Testis (tissue), 3 donors: ENCODE measurements around the gene DYNC2LI1. TPM values are rescaled to one million over a fixed set of nuclear protein-coding genes. Genes with fewer than 3 reads are reported as not detected.

Source experiments
- DNase-seq: peaks from one replicate; pipeline ENCODE4 v3.0.0-alpha.2; 2019
- H3K27ac ChIP-seq, 2 donors: fragments of 200-600 bp; sonication (generic); one replicate each; pipeline ENCODE4 v1.5.1; 2019
- H3K27me3 ChIP-seq: fragments of 200-600 bp; sonication (generic); one replicate; pipeline ENCODE4 v1.5.1; 2019
- H3K36me3 ChIP-seq: fragments of 200-600 bp; sonication (generic); one replicate; pipeline ENCODE4 v1.5.1; 2017; ENCODE audit warnings: low read depth; ENCODE audit errors: missing control alignments
- H3K4me1 ChIP-seq: fragments of 200-600 bp; sonication (generic); one replicate; pipeline ENCODE4 v1.5.1; 2019
- H3K4me3 ChIP-seq, 2 donors: fragments of 200-600 bp; sonication (generic); one replicate each; pipeline ENCODE4 v1.5.1; 2017 to 2019
- H3K9me3 ChIP-seq: fragments of 200-600 bp; sonication (generic); one replicate; pipeline ENCODE4 v1.5.1; 2017
- POLR2A ChIP-seq: fragments of 450-650 bp; IDR thresholded peaks from one replicate; pipeline ENCODE4 v1.6.1; 2017; ENCODE audit warnings: antibody characterized with exemption, mild to moderate bottlenecking, moderate library complexity
- WGBS, 2 donors: methylation state at CpG; one replicate each; pipeline ENCODE4 v1.1.5; 2018; 5-methylcytosine and 5-hydroxymethylcytosine counted together
- intact Hi-C: fragments of 100-400 bp; cut with DNase I; formaldehyde crosslinking; loops from one replicate; pipeline ENCODE4 v1.15.1; 2023; ENCODE audit warnings: low total_unique reads
- polyA plus RNA-seq: library from polyadenylated mRNA; stranded (reverse); fragments of 350-450 nt; fragmentation: Illumina TruSeq; extraction: RNeasy Lipid Tissue Mini Kit (QIAGEN cat#74804); gene quantifications from one replicate; pipeline ENCODE4 v1.2.3, GENCODE V29; 2014; ENCODE audit warnings: low read depth, low replicate concordance; ENCODE audit not compliant: insufficient read depth
- total RNA-seq, 2 donors: library from RNA; depleted of rRNA; stranded (reverse); fragments of >200 nt; gene quantifications; one replicate each; pipeline ENCODE4 v1.2.3, GENCODE V29; 2016
- TF ChIP-seq, protein P1 (sequence below), 3 experiments: fragments of 450-650 bp in 2 of 3; fragments of 200-600 bp in 1 of 3; sonication (generic) in 1 of 3; IDR thresholded peaks; one replicate each; pipeline ENCODE4 v1.5.1; 2016 to 2019; ENCODE audit warnings: antibody characterized with exemption in 3 of 3, mild to moderate bottlenecking in 2 of 3, moderate library complexity in 1 of 3

The DYNC2LI1 gene
- total and polyA plus RNA-seq, 3 donors from 2014 or later, result 48.8 to 66.8 (median 60.4) TPM

- no peak for DNase-seq
- Histone ChIP-seq H3K36me3 (no peaks in the 10 kb centered on the region), H3K4me1 (no peaks in the 10 kb centered on the region), H3K27ac (no peak overlapping the region), H3K27me3 (no peaks in the 10 kb centered on the region), H3K4me3 (no peak overlapping the region), H3K9me3 (no peaks in the 10 kb centered on the region)
- intact Hi-C loops, result no loop called here
- no peak for TF ChIP-seq POLR2A
- TF ChIP-seq, protein P1, sequence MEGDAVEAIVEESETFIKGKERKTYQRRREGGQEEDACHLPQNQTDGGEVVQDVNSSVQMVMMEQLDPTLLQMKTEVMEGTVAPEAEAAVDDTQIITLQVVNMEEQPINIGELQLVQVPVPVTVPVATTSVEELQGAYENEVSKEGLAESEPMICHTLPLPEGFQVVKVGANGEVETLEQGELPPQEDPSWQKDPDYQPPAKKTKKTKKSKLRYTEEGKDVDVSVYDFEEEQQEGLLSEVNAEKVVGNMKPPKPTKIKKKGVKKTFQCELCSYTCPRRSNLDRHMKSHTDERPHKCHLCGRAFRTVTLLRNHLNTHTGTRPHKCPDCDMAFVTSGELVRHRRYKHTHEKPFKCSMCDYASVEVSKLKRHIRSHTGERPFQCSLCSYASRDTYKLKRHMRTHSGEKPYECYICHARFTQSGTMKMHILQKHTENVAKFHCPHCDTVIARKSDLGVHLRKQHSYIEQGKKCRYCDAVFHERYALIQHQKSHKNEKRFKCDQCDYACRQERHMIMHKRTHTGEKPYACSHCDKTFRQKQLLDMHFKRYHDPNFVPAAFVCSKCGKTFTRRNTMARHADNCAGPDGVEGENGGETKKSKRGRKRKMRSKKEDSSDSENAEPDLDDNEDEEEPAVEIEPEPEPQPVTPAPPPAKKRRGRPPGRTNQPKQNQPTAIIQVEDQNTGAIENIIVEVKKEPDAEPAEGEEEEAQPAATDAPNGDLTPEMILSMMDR (IDR thresholded peaks at IDR 0.05), result no peak
- WGBS, 2 donors, result 56 to 68% methylated on average over 2 of the region's 2 CpGs
Measured at GRCh38 chr2:43812947-43813346, 39.1 kb downstream of the DYNC2LI1 start.

DNA sequence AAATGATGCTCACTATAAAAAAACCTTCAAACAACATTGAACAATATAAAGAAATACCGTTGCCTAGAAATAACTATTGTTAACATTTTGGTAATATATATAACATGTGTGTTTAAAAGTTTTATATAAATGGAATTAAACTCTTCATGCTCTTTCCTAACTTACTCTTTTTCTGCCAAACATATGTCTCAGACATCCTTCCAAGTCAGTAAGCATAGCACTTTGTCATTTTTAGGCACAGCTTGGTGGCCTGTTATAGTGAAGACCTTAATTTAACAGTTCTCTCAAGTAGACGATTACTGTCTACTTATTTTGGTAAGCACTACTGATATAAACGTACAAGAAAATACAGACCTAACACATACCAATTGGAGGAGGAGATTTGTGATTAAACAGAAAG is 40.9 kb downstream of the DYNC2LI1 start:
- intact Hi-C loops, result no loop called here
- no peak for DNase-seq
- Histone ChIP-seq H3K27ac (no peak overlapping the region), H3K36me3 (no peaks in the 10 kb centered on the region), H3K4me3 (no peak overlapping the region), H3K4me1 (no peaks in the 10 kb centered on the region), H3K9me3 (no peaks in the 10 kb centered on the region), H3K27me3 (no peaks in the 10 kb centered on the region)
- TF ChIP-seq, protein P1 (IDR thresholded peaks at IDR 0.05), result no peak
- TF ChIP-seq POLR2A, result no peak
- WGBS, 2 donors, result 88 to 90% methylated on average over 3 of the region's 3 CpGs

DNA sequence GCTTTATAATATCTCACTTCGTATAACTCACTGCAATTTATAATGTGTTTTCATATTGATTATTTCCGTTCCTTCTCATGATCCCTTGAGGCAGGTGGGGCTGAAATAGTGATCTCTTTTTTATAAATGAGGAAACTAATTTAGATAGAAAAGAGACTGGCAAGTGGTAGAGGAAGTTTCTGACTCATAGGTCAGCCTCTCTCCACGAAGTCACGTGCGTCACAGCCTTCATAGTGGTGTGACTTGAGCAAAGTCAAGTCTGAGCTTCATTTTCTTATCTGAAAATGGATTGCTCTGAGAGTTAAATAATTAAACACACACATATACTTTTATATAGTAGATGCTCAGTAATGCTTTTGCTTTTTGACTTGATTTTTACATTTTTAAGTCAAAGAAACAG is 44.9 kb downstream of the DYNC2LI1 start:
- H3K27ac ChIP-seq, result no peak overlapping the region
- no peak overlapping the region for H3K4me3 ChIP-seq
- no peaks in the 10 kb centered on the region for H3K4me1 ChIP-seq
- intact Hi-C loops, result no loop called here
- H3K9me3 ChIP-seq, result no peaks in the 10 kb centered on the region
- no peak for DNase-seq
- H3K27me3 ChIP-seq, result no peaks in the 10 kb centered on the region
- TF ChIP-seq POLR2A, result no peak
- TF ChIP-seq, protein P1 (IDR thresholded peaks at IDR 0.05), result no peak
- WGBS, 2 donors, result 74 to 79% methylated on average over 5 of the region's 5 CpGs
- no peaks in the 10 kb centered on the region for H3K36me3 ChIP-seq

DNA sequence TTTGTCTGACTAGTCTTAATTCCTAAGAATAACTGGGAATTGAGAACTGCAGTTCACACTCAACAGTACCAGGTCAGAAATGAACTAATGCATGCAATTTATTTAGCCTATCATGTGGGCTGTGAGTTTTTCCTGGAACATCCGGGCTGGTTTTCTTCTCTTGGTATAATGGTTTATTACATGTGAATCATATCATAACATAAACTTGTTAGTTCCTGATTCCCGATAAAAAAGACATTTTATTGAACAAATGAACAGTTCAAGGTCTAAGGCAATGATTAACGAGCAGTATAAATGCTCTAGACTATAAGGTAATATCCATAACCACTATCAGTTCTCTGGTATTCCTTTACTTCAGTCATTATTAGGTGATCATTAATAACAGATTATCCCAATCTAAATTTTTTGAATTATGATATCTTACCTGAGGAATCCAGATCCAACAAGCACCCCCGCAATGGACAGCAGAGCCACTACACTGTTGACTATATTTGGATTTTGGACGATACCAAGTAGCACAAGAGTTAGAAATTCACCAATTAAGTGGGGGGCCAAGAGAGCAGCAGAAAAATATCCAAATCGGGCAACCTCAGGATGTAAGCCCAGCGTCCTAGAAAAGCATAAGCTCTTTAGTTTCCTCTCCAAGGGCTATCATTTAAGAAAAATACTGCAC is 45.8 kb downstream of the DYNC2LI1 start:
- 45 to 51% methylated on average over 7 of the region's 7 CpGs for WGBS, 2 donors
- intact Hi-C loops, result no loop called here
- no peak overlapping the region for H3K4me3 ChIP-seq
- no peak overlapping the region for H3K27ac ChIP-seq
- H3K9me3 ChIP-seq, result no peaks in the 10 kb centered on the region
- no peaks in the 10 kb centered on the region for H3K4me1 ChIP-seq
- TF ChIP-seq, protein P1 (IDR thresholded peaks at IDR 0.05), result no peak
- TF ChIP-seq POLR2A, result no peak
- no peaks in the 10 kb centered on the region for H3K36me3 ChIP-seq
- no peak for DNase-seq
- H3K27me3 ChIP-seq, result no peaks in the 10 kb centered on the region

DNA sequence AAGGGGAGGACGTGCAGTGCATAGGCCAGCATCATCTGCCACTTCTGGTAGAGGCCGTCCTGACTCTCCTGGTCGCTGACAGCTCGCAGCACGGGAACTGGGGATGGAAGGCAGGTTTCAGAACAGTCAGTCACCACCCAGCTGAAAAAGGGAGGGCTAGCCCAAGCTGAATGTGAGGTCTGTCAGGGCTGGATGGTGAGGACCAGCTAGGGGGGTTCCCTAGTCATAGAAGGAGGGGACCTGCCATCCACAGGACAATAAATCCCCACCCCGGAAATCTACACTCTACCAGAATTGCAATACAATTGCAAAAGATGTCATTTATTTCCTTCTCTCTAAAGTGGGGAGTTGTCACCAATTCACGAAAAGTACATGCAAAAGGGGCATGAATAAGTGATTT is 49.0 kb downstream of the DYNC2LI1 start:
- intact Hi-C loops, result no loop called here
- Histone ChIP-seq H3K27ac (no peak overlapping the region), H3K4me3 (no peak overlapping the region), H3K36me3 (no peaks in the 10 kb centered on the region), H3K27me3 (no peaks in the 10 kb centered on the region), H3K9me3 (no peaks in the 10 kb centered on the region), H3K4me1 (no peaks in the 10 kb centered on the region)
- WGBS, 2 donors, result 86 to 94% methylated on average over 6 to 7 of the region's 7 CpGs
- no peak for DNase-seq
- TF ChIP-seq POLR2A, result no peak
- TF ChIP-seq, protein P1 (IDR thresholded peaks at IDR 0.05), result no peak
